ENCODE measurements around the gene MTLN. TPM values are rescaled to one million over a fixed set of nuclear protein-coding genes. Genes with fewer than 3 reads are reported as not detected.
A peak's percentile ranks its signal among the peaks of the same experiment; 100 is the strongest.

Gene MTLN
- total and polyA plus RNA-seq, 2 of the 13 experiments (the other 11 are each of a cell fraction or from before 2014, with no cell fraction given), result 37.1 to 50.4 TPM

GRCh38 chr2:110211938-110212858 is at the start of gene MTLN (continued):
- TF ChIP-seq PRPF4 (IDR thresholded peaks at IDR 0.05; ENCODE audit: low read depth, low read length, poor library complexity, severe bottlenecking) (no peak), KDM6A (CRISPR knock-in tag; IDR thresholded peaks at IDR 0.05; ENCODE audit: low read depth) (no peak), GATAD2A (CRISPR knock-in tag; IDR thresholded peaks at IDR 0.05) (no peak; the same call in 1 of the 2 replicates), U2AF2 (IDR thresholded peaks at IDR 0.05; ENCODE audit: low read depth, low read length) (no peak), EZH2 (conservative IDR thresholded peaks at IDR 0.05; ENCODE audit: low read depth, low read length) (no peak), MATR3 (CRISPR knock-in tag; IDR thresholded peaks at IDR 0.05) (no peak), KAT2B (IDR thresholded peaks at IDR 0.05; ENCODE audit: borderline replicate concordance, low read depth, low read length) (no peak), ZNF281 (CRISPR knock-in tag; IDR thresholded peaks at IDR 0.05; ENCODE audit: borderline replicate concordance) (no peak), ATM (IDR thresholded peaks at IDR 0.05; ENCODE audit: borderline replicate concordance) (no peak), ZBTB26 (CRISPR knock-in tag; IDR thresholded peaks at IDR 0.05; ENCODE audit: borderline replicate concordance) (peak; percentile 69; the same call in 1 of the 2 replicates), HMGA1 (CRISPR knock-in tag; conservative IDR thresholded peaks at IDR 0.05) (no peak), ZFAT (CRISPR knock-in tag; conservative IDR thresholded peaks at IDR 0.05) (0 out of 2 replicates have a peak, but pooled peaks have one; percentile 43), POLR2A (IDR thresholded peaks at IDR 0.05; ENCODE audit: insufficient read depth in 1 of 2, low read depth in 2 of 2, low read length in 2 of 2) (peak; percentile 88 to 90), NR1H2 (CRISPR knock-in tag; IDR thresholded peaks at IDR 0.05; ENCODE audit: borderline replicate concordance, low read depth) (no peak; the same call in 1 of the 2 replicates), STAT5B (CRISPR knock-in tag; IDR thresholded peaks at IDR 0.05) (no peak), HDAC6 (IDR thresholded peaks at IDR 0.05; ENCODE audit: low read depth, low read length) (no peak), ZNF142 (CRISPR knock-in tag; IDR thresholded peaks at IDR 0.05) (peak; percentile 77; the same call in 1 of the 2 replicates), ZNF552 (CRISPR knock-in tag; IDR thresholded peaks at IDR 0.05; ENCODE audit: borderline replicate concordance) (peak; percentile 83; the same call in 1 of the 2 replicates), TAF1 (CRISPR knock-in tag; IDR thresholded peaks at IDR 0.05) (peak; percentile 91)

Data from HepG2 (cell line).